H1 (cell line): Measurements from ENCODE around the gene PHACTR1. TPM values are rescaled to one million over a fixed set of nuclear protein-coding genes. Genes with fewer than 3 reads are reported as not detected.

Experiments
- CTCF ChIA-PET: fragments of 300-600 bp; sonication (Branson Sonifier 250); formaldehyde crosslinking; loops from one replicate; lab custom pipeline; 2021; ENCODE audit not compliant: partially characterized antibody; lab: Charles Lee
- POLR2A ChIA-PET: fragments of 300-600 bp; sonication (Branson Sonifier 250); formaldehyde crosslinking; loops from one replicate; lab custom pipeline; 2021; ENCODE audit warnings: inconsistent platforms; ENCODE audit not compliant: partially characterized antibody; lab: Charles Lee
- DNase-seq, 2 experiments: peaks; one replicate each; pipeline versions ENCODE4 v3.0.0 to v3.0.0-alpha.2; 2010 to 2022; ENCODE audit warnings: low spot score in 2 of 2, low read depth in 1 of 2, mixed read lengths in 1 of 2
- FAIRE-seq: peaks from 2 replicates; lab custom pipeline; 2011; peaks lifted over from hg19 to GRCh38; lab: Jason Lieb, UNC
- H2AFZ ChIP-seq: 2 replicates; pipeline ENCODE4 v1.8.1; 2012; ENCODE audit warnings: low read length, inconsistent platforms
- H2AK5ac ChIP-seq: 2 replicates; pipeline ENCODE4 v1.6.1; 2013; ENCODE audit warnings: low read depth, low read length
- H2BK120ac ChIP-seq: replicated peaks from 2 replicates; pipeline ENCODE3; 2013; ENCODE audit warnings: low read depth, low read length, inconsistent platforms
- H2BK12ac ChIP-seq: 2 replicates; pipeline ENCODE4 v1.6.1; 2013; ENCODE audit warnings: low read depth, low read length
- H2BK15ac ChIP-seq: 2 replicates; pipeline ENCODE4 v1.6.1; 2013; ENCODE audit warnings: low read length
- H2BK20ac ChIP-seq: 2 replicates; pipeline ENCODE4 v1.6.1; 2013; ENCODE audit warnings: low read length
- H2BK5ac ChIP-seq: 2 replicates; pipeline ENCODE4 v1.6.1; 2013; ENCODE audit warnings: low read depth, low read length
- H3K14ac ChIP-seq: 2 replicates; pipeline ENCODE4 v1.6.1; 2013; ENCODE audit warnings: inconsistent platforms; ENCODE audit not compliant: insufficient read length
- H3K18ac ChIP-seq: 2 replicates; pipeline ENCODE4 v1.6.1; 2013; ENCODE audit warnings: low read length; ENCODE audit errors: extremely low read depth
- H3K23ac ChIP-seq: 2 replicates; pipeline ENCODE4 v1.6.1; 2013; ENCODE audit warnings: inconsistent platforms; ENCODE audit not compliant: insufficient read length
- H3K23me2 ChIP-seq: 2 replicates; pipeline ENCODE4 v1.6.1; 2013; ENCODE audit warnings: low read depth, low read length
- H3K27ac ChIP-seq: 2 replicates; pipeline ENCODE4 v1.6.1; 2011; ENCODE audit warnings: low read depth, low read length, inconsistent platforms
- H3K27me3 ChIP-seq, 4 experiments: replicated peaks in 1 of 4; 1 replicate in 1 of 4; 2 replicates in 3 of 4; pipeline versions ENCODE4 v1.6.1 to v1.8.1; 2011 to 2013; ENCODE audit warnings: low read length in 3 of 4, mild to moderate bottlenecking in 3 of 4, inconsistent platforms in 2 of 4, mixed read lengths in 2 of 4, moderate library complexity in 1 of 4; ENCODE audit not compliant: control insufficient read depth in 3 of 4, insufficient read depth in 3 of 4; ENCODE audit errors: extremely low read depth in 1 of 4
- H3K36me3 ChIP-seq, 4 experiments: 2 replicates each; pipeline versions ENCODE4 v1.6.1 to v1.8.1; 2011 to 2013; ENCODE audit warnings: mild to moderate bottlenecking in 4 of 4, low read length in 3 of 4, moderate library complexity in 2 of 4, control low read depth in 1 of 4, inconsistent platforms in 1 of 4; ENCODE audit not compliant: insufficient read depth in 4 of 4, control insufficient read depth in 2 of 4
- H3K4ac ChIP-seq: replicated peaks from 2 replicates; pipeline ENCODE3; 2013; ENCODE audit warnings: low read length, low read depth, mixed read lengths, inconsistent platforms; ENCODE audit not compliant: insufficient read length
- H3K4me1 ChIP-seq, 4 experiments: replicated peaks in 1 of 4; 1 replicate in 1 of 4; 2 replicates in 3 of 4; pipeline versions ENCODE4 v1.6.1 to v1.8.1; 2011 to 2013; ENCODE audit warnings: low read length in 3 of 4, inconsistent platforms in 2 of 4, mixed read lengths in 1 of 4; ENCODE audit not compliant: insufficient read depth in 4 of 4, control insufficient read depth in 3 of 4
- H3K4me2 ChIP-seq, 2 experiments: 2 replicates each; pipeline versions ENCODE4 v1.6.1 to v1.8.1; 2011 to 2013; ENCODE audit warnings: low read depth in 2 of 2, low read length in 2 of 2, control low read depth in 1 of 2, inconsistent platforms in 1 of 2, mild to moderate bottlenecking in 1 of 2; ENCODE audit not compliant: insufficient read depth in 1 of 2
- H3K4me3 ChIP-seq, 4 experiments: fragments of 200-600, 300-600 bp in 1 of 4; sonication (generic), shearing (Covaris generic), sonication (Bioruptor Twin) in 1 of 4; 2 replicates each; pipeline versions ENCODE4 v1.5.1 to v1.8.1; 2011 to 2016; ENCODE audit warnings: low read length in 4 of 4, low read depth in 3 of 4, control low read depth in 2 of 4, inconsistent platforms in 2 of 4, mild to moderate bottlenecking in 2 of 4, mixed read lengths in 1 of 4, moderate library complexity in 1 of 4; ENCODE audit not compliant: insufficient read depth in 2 of 4; ENCODE audit errors: extremely low read depth in 1 of 4
- H3K56ac ChIP-seq: replicated peaks from 2 replicates; pipeline ENCODE3; 2013; ENCODE audit warnings: low read depth, mild to moderate bottlenecking, mixed read lengths, low read length, inconsistent platforms; ENCODE audit not compliant: insufficient read length
- H3K79me1 ChIP-seq: 2 replicates; pipeline ENCODE4 v1.6.1; 2013; ENCODE audit warnings: low read depth, low read length, control low read depth
- H3K79me2 ChIP-seq, 2 experiments: 2 replicates each; pipeline versions ENCODE4 v1.6.1 to v1.8.1; 2012 to 2013; ENCODE audit warnings: low read length in 2 of 2, mild to moderate bottlenecking in 2 of 2, inconsistent platforms in 1 of 2; ENCODE audit not compliant: insufficient read depth in 2 of 2, control insufficient read depth in 1 of 2
- H3K9ac ChIP-seq, 4 experiments: replicated peaks in 1 of 4; 1 replicate in 1 of 4; 2 replicates in 3 of 4; pipeline versions ENCODE4 v1.6.1 to v1.8.1; 2011 to 2013; ENCODE audit warnings: low read depth in 3 of 4, low read length in 3 of 4, control low read depth in 2 of 4, mild to moderate bottlenecking in 2 of 4, moderate library complexity in 2 of 4, inconsistent platforms in 1 of 4; ENCODE audit errors: extremely low read depth in 1 of 4
- H3K9me3 ChIP-seq, 2 experiments: 2 replicates each; pipeline versions ENCODE4 v1.6.1 to v1.8.1; 2012 to 2013; ENCODE audit warnings: mild to moderate bottlenecking in 2 of 2, moderate library complexity in 2 of 2, control low read depth in 1 of 2, inconsistent platforms in 1 of 2, low read depth in 1 of 2, low read length in 1 of 2, mixed read lengths in 1 of 2; ENCODE audit not compliant: insufficient read depth in 2 of 2
- H4K20me1 ChIP-seq, 2 experiments: replicated peaks in 1 of 2; 2 replicates each; pipeline versions ENCODE3 to v1.8.1; 2011 to 2013; ENCODE audit warnings: inconsistent platforms in 2 of 2, low read length in 2 of 2, mild to moderate bottlenecking in 1 of 2; ENCODE audit not compliant: insufficient read depth in 2 of 2, control insufficient read depth in 1 of 2
- H4K5ac ChIP-seq: 2 replicates; pipeline ENCODE4 v1.6.1; 2013; ENCODE audit warnings: low read length, low read depth, mixed read lengths, inconsistent platforms; ENCODE audit not compliant: insufficient read length
- H4K8ac ChIP-seq: 2 replicates; pipeline ENCODE4 v1.8.0; 2013; ENCODE audit warnings: mild to moderate bottlenecking, moderate library complexity, low read length, inconsistent platforms; ENCODE audit not compliant: insufficient read depth; ENCODE audit errors: extremely low read depth
- H4K91ac ChIP-seq: replicated peaks from 2 replicates; pipeline ENCODE3; 2013; ENCODE audit warnings: low read length, mixed read lengths, inconsistent platforms; ENCODE audit not compliant: insufficient read length
- CHD1 ChIP-seq: IDR thresholded peaks from 2 replicates; pipeline ENCODE4 v1.6.1; 2012; ENCODE audit warnings: low read depth, low read length, improper control_type of control experiment
- CREB1 ChIP-seq: IDR thresholded peaks from 2 replicates; pipeline ENCODE4 v1.6.1; 2012; ENCODE audit warnings: inconsistent platforms
- CTBP2 ChIP-seq: IDR thresholded peaks from 2 replicates; pipeline ENCODE4 v1.7.0; 2011; ENCODE audit warnings: borderline replicate concordance, mild to moderate bottlenecking, moderate library complexity, mixed read lengths, low read length; ENCODE audit not compliant: insufficient read depth, insufficient read length
- NRF1 ChIP-seq: IDR thresholded peaks from 2 replicates; pipeline ENCODE4 v1.6.1; 2011; ENCODE audit warnings: mild to moderate bottlenecking, low read depth, low read length, improper control_type of control experiment
- RFX5 ChIP-seq: IDR thresholded peaks from 2 replicates; pipeline ENCODE4 v1.6.1; 2011; ENCODE audit warnings: low read depth, low read length, improper control_type of control experiment, borderline replicate concordance
- SRF ChIP-seq: IDR thresholded peaks from 2 replicates; pipeline ENCODE4 v1.6.1; 2011; ENCODE audit warnings: mild to moderate bottlenecking, low read depth, low read length, moderate library complexity
- ZNF274 ChIP-seq: IDR thresholded peaks from 2 replicates; pipeline ENCODE4 v1.7.0; 2012; ENCODE audit warnings: low read length, borderline replicate concordance; ENCODE audit errors: extremely low read depth
- WGBS, 2 experiments: shearing (Covaris generic) in 1 of 2; methylation state at CpG; one replicate each; pipeline versions ENCODE4 v1.1.6 to v1.1.7; 2013 to 2015; ENCODE audit warnings: low lambda C conversion rate in 2 of 2, mixed read lengths in 2 of 2, inconsistent platforms in 1 of 2, low coverage in 1 of 2, missing lambda C conversion rate in 1 of 2; ENCODE audit not compliant: insufficient replicate concordance in 2 of 2, insufficient coverage in 1 of 2, insufficient read length in 1 of 2; ENCODE audit errors: extremely low coverage in 1 of 2, missing lambda C conversion rate in 1 of 2; 5-methylcytosine and 5-hydroxymethylcytosine counted together
- polyA plus RNA-seq, 7 experiments: library from polyadenylated mRNA; depleted of rRNA in 3 of 7; stranded (reverse) in 5 of 7; unstranded in 2 of 7; fragments of >200 nt in 5 of 7; fragments of 200-250 nt in 2 of 7; gene quantifications; 1 replicate in 5 of 7; 2 replicates in 1 of 7; 4 replicates in 1 of 7; pipeline versions ENCODE4 v1.2.1 to v1.2.3, GENCODE V29; 2011 to 2013; ENCODE audit warnings: missing spikeins in 2 of 7, mixed read lengths in 2 of 7
- total RNA-seq: library from RNA; stranded (reverse); fragmentation: NEBNext Ultra II Directional; extraction: Animal tissue kit (Norgen Biotek cat#: 25700); gene quantifications from 2 replicates; pipeline ENCODE4 v1.2.1, GENCODE V29; 2021
- TF ChIP-seq, protein P1 (sequence below): IDR thresholded peaks from 2 replicates; pipeline ENCODE4 v1.6.1; 2012; ENCODE audit warnings: inconsistent platforms

PHACTR1 gene
- total and polyA plus RNA-seq, 2 of the 8 experiments (the other 6 are each of a cell fraction or from before 2014, with no cell fraction given), result 3.9 to 17.1 TPM

DNA sequence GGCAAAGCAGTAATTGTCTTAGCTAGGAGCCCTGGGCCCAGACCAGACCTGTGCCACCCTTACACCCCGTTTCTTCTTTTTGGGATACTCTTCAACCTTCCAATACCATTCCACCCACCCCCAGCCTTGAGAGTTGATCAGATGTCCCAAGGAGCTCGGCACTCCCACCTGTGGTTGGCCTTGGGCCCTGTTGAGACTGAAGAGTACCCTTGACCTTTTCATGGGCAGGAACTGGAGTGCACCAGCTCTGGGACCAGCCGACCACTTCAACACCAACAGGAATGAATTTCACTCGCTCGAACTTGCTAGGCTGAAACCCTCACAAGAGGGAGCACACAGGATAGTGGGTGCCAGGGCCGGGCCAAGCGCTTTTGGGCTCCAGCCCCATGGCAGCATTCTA is 273.6 kb downstream of the PHACTR1 start:
- peaks cover 2 to 5% (median 2%) of the 10 kb centered on the region in 4 experiments; a peak in 4 of 7 replicates for H3K4me1 ChIP-seq
- WGBS, 2 experiments, result 94% methylated on average over 7 of the region's 7 CpGs; no CpG with 5 or more reads in 1 of the 2 experiments
- H3K36me3 ChIP-seq, result no peaks in the 10 kb centered on the region
- H4K5ac ChIP-seq, result no peak overlapping the region
- no peak for FAIRE-seq
- H4K20me1 ChIP-seq, result no peaks in the 10 kb centered on the region
- no peak overlapping the region for H3K9ac ChIP-seq
- no peaks in the 10 kb centered on the region for H3K27me3 ChIP-seq
- H2AK5ac ChIP-seq, result no peak overlapping the region
- no peaks in the 10 kb centered on the region for H3K79me1 ChIP-seq
- H2BK5ac ChIP-seq, result no peak overlapping the region
- H2BK12ac ChIP-seq, result no peak overlapping the region
- CTCF ChIA-PET, result interaction anchor here (1.1 kb wide), 1 partner anchor 10 kb away, joined by 3 read pairs; no protein-coding TSS in a partner anchor
- no peak overlapping the region for H2BK20ac ChIP-seq
- no peaks in the 10 kb centered on the region for H3K79me2 ChIP-seq
- POLR2A ChIA-PET, result interaction anchor here (0.7 to 1.6 kb wide), 2 partner anchors 10 to 22 kb away, joined by 3 read pairs; no protein-coding TSS in a partner anchor
- no peak overlapping the region for H4K91ac ChIP-seq
- no peak overlapping the region for H3K18ac ChIP-seq
- H3K23ac ChIP-seq, result no peak overlapping the region
- peaks cover 0 to 6% of the 10 kb centered on the region in 2 experiments; a peak in 2 of 4 replicates for H3K9me3 ChIP-seq
- H2AFZ ChIP-seq, result no peak overlapping the region
- peak overlapping the region; percentile 69; the same call in 1 of the 2 replicates for H4K8ac ChIP-seq
- no peak for TF ChIP-seq CREB1
- TF ChIP-seq CTBP2, result no peak
- no peak for TF ChIP-seq CHD1
- TF ChIP-seq RFX5, result no peak
- no peak for TF ChIP-seq SRF
- no peak for TF ChIP-seq NRF1
- TF ChIP-seq, protein P1, sequence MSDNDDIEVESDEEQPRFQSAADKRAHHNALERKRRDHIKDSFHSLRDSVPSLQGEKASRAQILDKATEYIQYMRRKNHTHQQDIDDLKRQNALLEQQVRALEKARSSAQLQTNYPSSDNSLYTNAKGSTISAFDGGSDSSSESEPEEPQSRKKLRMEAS, result no peak
- no peak for TF ChIP-seq ZNF274
- H3K4ac ChIP-seq, result no peak overlapping the region
- no peaks in the 10 kb centered on the region for H3K23me2 ChIP-seq
- H3K14ac ChIP-seq, result no peak overlapping the region
- H2BK120ac ChIP-seq, result no peak overlapping the region
- H3K27ac ChIP-seq, result no peak overlapping the region
- no peak for DNase-seq
- H3K4me2 ChIP-seq, result no peak overlapping the region
- no peak overlapping the region for H3K4me3 ChIP-seq
- no peak overlapping the region for H2BK15ac ChIP-seq
- H3K56ac ChIP-seq, result no peak overlapping the region
